GM19467 (cell line): ENCODE data around the gene CYP2J2.
"Not testable (repeated sequence)": the region's sequence is repeated elsewhere in the genome, so short reads cannot be mapped to it uniquely, and the experiment has no call there.

Experiments
- ATAC-seq: cut with Tn5 transposase; IDR thresholded peaks from one replicate; pipeline ENCODE4 v1.9.1; 2021; ENCODE audit warnings: mild to moderate bottlenecking, moderate library complexity; ENCODE audit not compliant: unreplicated experiment

Gene CYP2J2

GRCh38 chr1:59919746-59920145 is 6.8 kb downstream of the CYP2J2 start:
- no peak for ATAC-seq

- no peak for ATAC-seq
These were observed 8.8 kb downstream of the CYP2J2 start for GRCh38 chr1:59917785-59918180.

GRCh38 chr1:59917026-59917784 is 9.4 kb downstream of the CYP2J2 start:
- ATAC-seq: no peak

- ATAC-seq: no peak
These were observed 11.1 kb downstream of the CYP2J2 start for GRCh38 chr1:59915516-59915915.

GRCh38 chr1:59914791-59915286 is 11.7 kb downstream of the CYP2J2 start:
- ATAC-seq: not testable (repeated sequence)

- ATAC-seq: no peak
These were observed 17.9 kb downstream of the CYP2J2 start for GRCh38 chr1:59908682-59909081.

GRCh38 chr1:59908084-59908483 is 18.5 kb downstream of the CYP2J2 start:
- ATAC-seq: no peak

GRCh38 chr1:59906931-59907330 is 19.6 kb downstream of the CYP2J2 start:
- no peak for ATAC-seq

GRCh38 chr1:59903141-59903754 is 23.3 kb downstream of the CYP2J2 start:
- peak; percentile 78 for ATAC-seq

- ATAC-seq: no peak
These were observed 24.7 kb downstream of the CYP2J2 start for GRCh38 chr1:59901770-59902388.

- ATAC-seq: no peak
These were observed 25.9 kb downstream of the CYP2J2 start for GRCh38 chr1:59900640-59901039.

GRCh38 chr1:59898927-59899326 is 27.6 kb downstream of the CYP2J2 start:
- no peak for ATAC-seq

GRCh38 chr1:59897165-59897564 is 29.4 kb downstream of the CYP2J2 start:
- no peak for ATAC-seq

- ATAC-seq: no peak
These were observed 33.4 kb downstream of the CYP2J2 start for GRCh38 chr1:59892841-59893811.

GRCh38 chr1:59885160-59885832 is 41.3 kb downstream of the CYP2J2 start:
- ATAC-seq: no peak

GRCh38 chr1:59880735-59881134 is 45.8 kb downstream of the CYP2J2 start:
- ATAC-seq: no peak

- ATAC-seq: no peak
These were observed 46.5 kb downstream of the CYP2J2 start for GRCh38 chr1:59879996-59880505.

GRCh38 chr1:59879574-59879973 is 47.0 kb downstream of the CYP2J2 start:
- ATAC-seq: no peak

- ATAC-seq: no peak
These were observed 48.2 kb downstream of the CYP2J2 start for GRCh38 chr1:59878370-59878769.

GRCh38 chr1:59877108-59877682 is 49.4 kb downstream of the CYP2J2 start:
- ATAC-seq: no peak
